GM23248 (cell line): Measurements from ENCODE around the gene LLGL1.

Source experiments
- EZH2 ChIP-seq: fragments of 200-600 bp; sonication (generic); IDR thresholded peaks from 2 replicates; pipeline ENCODE4 v1.6.1; 2018; ENCODE audit warnings: antibody characterized with exemption, mild to moderate bottlenecking; ENCODE audit not compliant: insufficient read depth, poor library complexity, severe bottlenecking
- EZH2phosphoT487 ChIP-seq: fragments of 200-600 bp; sonication (generic); IDR thresholded peaks from 2 replicates; pipeline ENCODE4 v1.6.1; 2018; ENCODE audit warnings: antibody characterized with exemption, moderate library complexity, mild to moderate bottlenecking, low read depth; ENCODE audit not compliant: insufficient read depth

- TF ChIP-seq EZH2 (no peak), EZH2phosphoT487 (no peak)
Observed at GRCh38 chr17:18183334-18184142, 41.9 kb upstream of the LLGL1 start, which contains the start of gene ALKBH5.
